H54 (cell line): Measurements from ENCODE around the gene KIAA0513.

Source experiments
- DNase-seq: peaks from one replicate; pipeline ENCODE4 v3.0.0; 2011; ENCODE audit warnings: low spot score, mixed read lengths; ENCODE audit not compliant: insufficient read length
- FAIRE-seq: peaks from 3 replicates; lab custom pipeline; 2011; peaks lifted over from hg19 to GRCh38; lab: Jason Lieb, UNC
- POLR2A ChIP-seq: IDR thresholded peaks from 2 replicates; pipeline ENCODE4 v1.6.1; 2011; ENCODE audit warnings: low read depth, mild to moderate bottlenecking, low read length

Gene KIAA0513

GRCh38 chr16:85056211-85056748, 28.7 kb downstream of the KIAA0513 start:
- DNase-seq (no peak), FAIRE-seq (no peak)
- no peak for TF ChIP-seq POLR2A

DNA sequence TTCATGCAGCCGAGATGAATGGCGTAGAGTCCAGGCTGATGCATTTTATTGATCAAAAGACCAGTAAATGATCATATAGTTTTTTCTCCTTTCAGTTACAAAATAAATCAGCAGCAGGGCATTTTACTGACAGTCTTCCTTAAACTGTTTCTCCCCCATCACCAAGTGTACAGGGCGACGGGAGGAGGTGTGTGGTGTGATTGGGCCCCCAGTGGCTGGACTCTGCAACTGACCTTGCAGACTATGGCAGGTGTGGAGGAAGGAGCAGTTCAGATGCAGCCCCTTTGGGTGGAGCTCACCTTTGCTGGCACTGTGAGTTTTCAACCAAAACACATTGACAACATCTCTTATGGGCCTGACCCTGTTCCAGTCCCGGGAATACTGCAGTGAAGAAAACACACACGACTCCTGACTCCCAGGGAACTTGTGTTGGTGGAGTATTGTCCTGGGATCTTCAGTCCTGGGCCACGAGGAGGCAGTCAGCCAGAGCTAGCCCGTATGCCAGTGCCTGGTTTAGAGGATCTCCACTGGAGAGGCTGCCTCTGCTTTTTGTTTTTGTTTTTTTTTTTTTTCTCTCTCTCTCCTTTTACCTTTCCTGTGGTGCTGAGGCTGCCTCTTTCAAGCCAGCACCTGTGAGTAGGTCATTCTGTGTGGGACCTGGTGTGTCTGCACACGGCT, 29.8 kb downstream of the KIAA0513 start:
- FAIRE-seq (no peak), DNase-seq (no peak)
- TF ChIP-seq POLR2A = no peak

DNA sequence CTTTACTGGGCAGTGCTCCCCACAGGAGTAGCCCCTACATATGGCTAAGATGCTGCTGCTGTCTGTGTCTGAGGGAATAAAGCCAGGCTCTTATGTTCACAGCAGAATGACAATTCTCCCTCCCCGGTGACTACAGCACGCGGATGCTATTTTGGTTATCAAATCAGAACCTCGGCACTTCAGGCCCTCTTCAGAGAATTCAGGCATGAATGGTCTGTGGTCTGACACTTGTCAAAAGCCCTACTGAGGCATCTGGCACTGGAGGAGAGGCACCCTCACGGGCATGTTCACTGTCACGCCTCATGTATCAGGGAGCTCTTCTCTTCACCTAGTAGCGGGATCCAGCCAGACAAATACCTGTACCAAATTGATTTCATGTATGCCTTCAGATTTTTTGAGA, 30.4 kb downstream of the KIAA0513 start:
- DNase-seq = no peak
- no peak for TF ChIP-seq POLR2A
- FAIRE-seq = no peak

- no peak for FAIRE-seq
- TF ChIP-seq POLR2A = no peak
- no peak for DNase-seq
Measured at GRCh38 chr16:85058909-85059308, 31.3 kb downstream of the KIAA0513 start.

- DNase-seq = no peak
- no peak for FAIRE-seq
- TF ChIP-seq POLR2A = no peak
Measured at GRCh38 chr16:85061566-85061965, 34.0 kb downstream of the KIAA0513 start.

DNA sequence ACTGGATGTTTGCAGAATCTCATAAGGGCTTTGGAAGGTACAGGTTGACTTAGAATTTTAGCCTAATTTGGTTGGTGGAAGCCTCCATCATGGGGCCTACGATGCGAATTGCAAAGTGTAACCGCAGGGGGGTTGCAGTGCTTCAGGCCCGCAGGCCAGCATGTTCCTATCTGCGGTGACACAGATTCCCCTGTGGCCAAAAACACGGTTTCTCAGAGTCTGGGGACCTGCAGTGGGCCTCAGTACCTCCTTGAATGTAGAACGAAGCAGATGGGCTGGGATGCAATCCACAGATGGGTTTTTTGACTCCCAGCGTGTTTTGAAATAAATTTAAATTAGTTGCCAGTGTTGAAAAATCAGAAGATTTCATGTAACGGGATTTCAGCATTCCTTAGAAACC, 34.7 kb downstream of the KIAA0513 start:
- TF ChIP-seq POLR2A = no peak
- DNase-seq = no peak
- FAIRE-seq = no peak

- TF ChIP-seq POLR2A = no peak
- DNase-seq (no peak), FAIRE-seq (no peak)
Measured at GRCh38 chr16:85062845-85063244, 35.2 kb downstream of the KIAA0513 start.

DNA sequence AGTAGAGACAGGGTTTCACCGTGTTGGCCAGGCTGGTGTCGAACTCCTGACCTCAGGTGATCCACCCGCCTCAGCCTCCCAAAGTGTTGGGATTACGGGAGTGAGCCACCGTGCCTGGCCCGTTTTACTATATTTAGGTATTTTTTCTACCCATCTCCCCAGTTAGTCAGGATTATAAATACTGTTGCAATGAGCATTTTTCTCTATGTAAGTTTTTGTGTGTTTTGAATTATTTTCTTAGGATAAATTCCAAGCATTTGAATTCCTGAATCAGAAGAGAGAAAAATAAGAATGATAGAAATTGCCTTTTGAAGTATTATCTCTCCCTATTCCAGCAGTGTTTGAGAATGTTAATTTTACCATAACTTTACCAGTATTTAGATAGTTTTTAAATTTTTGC, 36.6 kb downstream of the KIAA0513 start:
- TF ChIP-seq POLR2A = no peak
- FAIRE-seq = no peak
- no peak for DNase-seq

- FAIRE-seq = no peak
- TF ChIP-seq POLR2A = no peak
- no peak for DNase-seq
Measured at GRCh38 chr16:85065099-85065498, 37.5 kb downstream of the KIAA0513 start.

DNA sequence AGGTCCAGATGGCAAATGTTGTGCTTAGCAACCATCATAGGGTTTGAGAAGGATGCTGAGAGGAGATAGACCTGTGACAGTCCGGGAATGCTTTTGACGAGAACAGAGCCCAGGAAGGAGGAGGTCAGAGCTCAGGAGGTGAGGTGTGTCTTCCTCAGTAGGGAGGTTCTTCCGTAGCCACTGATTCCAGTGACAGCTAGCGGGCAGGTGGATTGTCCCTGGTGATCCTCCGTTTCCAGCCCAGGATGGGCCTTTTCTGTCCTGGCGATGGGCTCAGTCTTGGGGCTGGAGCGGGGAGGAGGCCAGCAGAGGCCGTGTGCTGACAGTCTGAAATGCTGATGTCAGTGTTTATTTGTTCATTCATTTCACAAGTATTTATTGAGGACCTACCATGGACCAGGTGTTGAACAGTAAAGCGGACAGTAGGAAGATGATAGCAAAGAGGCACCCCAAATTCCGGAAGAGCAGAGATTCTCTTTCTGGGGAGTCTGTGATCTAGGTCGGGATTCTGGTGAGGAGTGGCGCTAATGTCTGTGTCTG, 38.8 kb downstream of the KIAA0513 start:
- FAIRE-seq = no peak
- DNase-seq = no peak
- TF ChIP-seq POLR2A = no peak

- no peak for DNase-seq
- no peak for FAIRE-seq
- TF ChIP-seq POLR2A = no peak
Measured at GRCh38 chr16:85067024-85067423, 39.4 kb downstream of the KIAA0513 start.

DNA sequence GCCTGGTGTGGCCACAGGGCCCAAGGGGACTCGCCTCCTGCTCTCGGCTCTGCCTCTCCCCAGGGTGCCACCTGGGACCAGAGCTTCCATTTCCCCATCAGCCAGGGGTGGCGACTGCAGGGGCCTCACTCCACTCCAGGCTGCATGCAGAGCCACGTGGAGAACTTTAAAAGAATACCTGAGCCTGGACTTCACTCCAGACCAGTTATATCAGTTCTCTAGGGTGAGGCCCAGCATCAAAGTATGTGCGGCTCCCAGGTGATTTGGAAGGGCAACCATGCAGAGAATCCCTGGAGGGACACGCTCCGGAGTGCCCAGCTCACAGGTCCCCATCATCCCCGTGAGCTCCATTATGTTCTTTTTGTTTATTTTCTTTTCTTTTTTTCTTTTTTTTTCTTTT, 39.8 kb downstream of the KIAA0513 start:
- DNase-seq = no peak
- no peak for FAIRE-seq
- TF ChIP-seq POLR2A = no peak

- no peak for DNase-seq
- TF ChIP-seq POLR2A = no peak
- FAIRE-seq = no peak
Measured at GRCh38 chr16:85068746-85069145, 41.2 kb downstream of the KIAA0513 start.

- TF ChIP-seq POLR2A = no peak
- DNase-seq = no peak
Measured at GRCh38 chr16:85069171-85069570, 41.6 kb downstream of the KIAA0513 start.

More at GRCh38 chr16:85069171-85069570, 41.6 kb downstream of the KIAA0513 start:
- FAIRE-seq = no peak
